Calu3 (cell line): Measurements from ENCODE around the gene DTYMK. TPM values are rescaled to one million over a fixed set of nuclear protein-coding genes. Genes with fewer than 3 reads are reported as not detected.

Experiments
- BruUV-seq: library from RNA; stranded (reverse); fragments of 400-500 nt; replicated peaks from 2 replicates; lab custom pipeline; 2021; lab: Mats Ljungman, UMichigan
- CTCF ChIA-PET: fragments of 300-600 bp; sonication (Branson Sonifier 250); formaldehyde crosslinking; loops from one replicate; lab custom pipeline; 2022; ENCODE audit warnings: antibody characterized with exemption; lab: Charles Lee
- DNase-seq: peaks from one replicate; pipeline ENCODE4 v3.0.0; 2022
- H3K27ac Mint-ChIP-seq: one replicate; pipeline ENCODE4 v1.8.0; 2022; ENCODE audit warnings: mixed read lengths; ENCODE audit not compliant: unreplicated experiment
- H3K27me3 Mint-ChIP-seq: one replicate; pipeline ENCODE4 v1.8.0; 2022; ENCODE audit warnings: mixed read lengths; ENCODE audit not compliant: unreplicated experiment
- H3K36me3 Mint-ChIP-seq: one replicate; pipeline ENCODE4 v1.8.0; 2022; ENCODE audit warnings: mild to moderate bottlenecking, moderate library complexity, mixed read lengths; ENCODE audit not compliant: insufficient read depth, unreplicated experiment
- H3K4me1 Mint-ChIP-seq: one replicate; pipeline ENCODE4 v1.8.0; 2022; ENCODE audit warnings: mild to moderate bottlenecking, low read depth, mixed read lengths; ENCODE audit not compliant: unreplicated experiment
- H3K4me3 Mint-ChIP-seq: one replicate; pipeline ENCODE4 v1.8.0; 2022; ENCODE audit warnings: mild to moderate bottlenecking, low read depth, moderate library complexity, mixed read lengths; ENCODE audit not compliant: unreplicated experiment
- H3K9me3 Mint-ChIP-seq: one replicate; pipeline ENCODE4 v1.8.0; 2022; ENCODE audit warnings: low read depth, mixed read lengths; ENCODE audit not compliant: unreplicated experiment
- intact Hi-C: fragments of 100-400 bp; cut with micrococcal nuclease; formaldehyde crosslinking; loops from one replicate; pipeline ENCODE4 v1.10.0; 2022; ENCODE audit not compliant: unreplicated experiment
- total RNA-seq: library from RNA; stranded (reverse); gene quantifications from 2 replicates; pipeline ENCODE4 v1.2.3, GENCODE V29; 2022
- TF ChIP-seq, protein P1 (sequence below): fragments of 200-600 bp; IDR thresholded peaks from one replicate; pipeline ENCODE4 v1.8.0; 2022; ENCODE audit warnings: antibody characterized with exemption; ENCODE audit not compliant: unreplicated experiment

Gene DTYMK
- total RNA-seq, 1 experiment from 2014 or later = 80.7 TPM

DNA sequence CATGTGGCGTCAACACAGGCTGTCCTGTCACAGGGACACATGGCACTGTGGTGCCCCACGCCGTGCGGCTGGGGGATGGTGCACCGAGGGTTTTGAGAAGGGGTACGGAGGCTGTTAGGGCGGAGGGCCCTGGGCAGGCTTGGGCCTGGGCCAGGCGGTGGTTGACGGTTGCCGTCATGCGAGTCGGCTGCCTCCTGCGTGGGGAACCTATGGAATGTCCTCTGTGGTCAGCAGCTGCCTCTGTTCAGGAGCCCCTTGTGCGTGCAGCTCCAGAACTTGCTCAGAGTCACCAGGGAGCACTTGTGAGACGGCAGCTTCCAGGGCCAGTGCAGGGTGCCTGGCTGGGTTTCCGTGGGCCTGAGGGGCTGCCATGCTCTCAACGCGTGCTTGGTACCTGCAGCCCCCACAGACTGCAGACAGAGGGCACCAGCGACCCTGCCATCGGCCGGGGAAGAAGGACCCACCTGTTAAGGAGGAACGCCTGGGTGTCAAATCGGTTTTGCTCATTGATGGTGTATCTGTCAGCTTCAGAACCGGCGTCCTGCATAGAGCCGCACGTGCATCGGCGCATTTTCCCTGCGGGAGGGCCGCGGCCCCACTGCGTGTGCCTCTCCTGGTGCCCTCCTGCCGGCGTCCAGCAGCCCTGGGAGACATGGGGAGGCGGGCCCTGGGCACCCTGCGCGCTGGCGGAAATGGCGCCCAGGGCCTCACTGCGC is 37.8 kb upstream of the DTYMK start:
- no TSS peak for BruUV-seq
- TF ChIP-seq, protein P1, sequence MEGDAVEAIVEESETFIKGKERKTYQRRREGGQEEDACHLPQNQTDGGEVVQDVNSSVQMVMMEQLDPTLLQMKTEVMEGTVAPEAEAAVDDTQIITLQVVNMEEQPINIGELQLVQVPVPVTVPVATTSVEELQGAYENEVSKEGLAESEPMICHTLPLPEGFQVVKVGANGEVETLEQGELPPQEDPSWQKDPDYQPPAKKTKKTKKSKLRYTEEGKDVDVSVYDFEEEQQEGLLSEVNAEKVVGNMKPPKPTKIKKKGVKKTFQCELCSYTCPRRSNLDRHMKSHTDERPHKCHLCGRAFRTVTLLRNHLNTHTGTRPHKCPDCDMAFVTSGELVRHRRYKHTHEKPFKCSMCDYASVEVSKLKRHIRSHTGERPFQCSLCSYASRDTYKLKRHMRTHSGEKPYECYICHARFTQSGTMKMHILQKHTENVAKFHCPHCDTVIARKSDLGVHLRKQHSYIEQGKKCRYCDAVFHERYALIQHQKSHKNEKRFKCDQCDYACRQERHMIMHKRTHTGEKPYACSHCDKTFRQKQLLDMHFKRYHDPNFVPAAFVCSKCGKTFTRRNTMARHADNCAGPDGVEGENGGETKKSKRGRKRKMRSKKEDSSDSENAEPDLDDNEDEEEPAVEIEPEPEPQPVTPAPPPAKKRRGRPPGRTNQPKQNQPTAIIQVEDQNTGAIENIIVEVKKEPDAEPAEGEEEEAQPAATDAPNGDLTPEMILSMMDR = no peak
- intact Hi-C loops = no loop called here
- CTCF ChIA-PET = no interaction called here
- Mint-ChIP-seq H3K9me3 (peaks cover 3% of the 10 kb centered on the region), H3K27me3 (no peaks in the 10 kb centered on the region), H3K4me3 (no peak overlapping the region), H3K27ac (no peak overlapping the region), H3K4me1 (no peaks in the 10 kb centered on the region), H3K36me3 (peaks cover 54% of the 10 kb centered on the region)
- no peak for DNase-seq

GRCh38 chr2:241722896-241723454 is 36.4 kb upstream of the DTYMK start:
- Mint-ChIP-seq H3K4me1 (no peaks in the 10 kb centered on the region), H3K9me3 (peaks cover 3% of the 10 kb centered on the region), H3K27ac (no peak overlapping the region), H3K4me3 (no peak overlapping the region), H3K36me3 (peaks cover 57% of the 10 kb centered on the region), H3K27me3 (no peaks in the 10 kb centered on the region)
- no peak for DNase-seq
- CTCF ChIA-PET = no interaction called here
- BruUV-seq = no TSS peak
- TF ChIP-seq, protein P1 = no peak
- intact Hi-C loops = no loop called here

DNA sequence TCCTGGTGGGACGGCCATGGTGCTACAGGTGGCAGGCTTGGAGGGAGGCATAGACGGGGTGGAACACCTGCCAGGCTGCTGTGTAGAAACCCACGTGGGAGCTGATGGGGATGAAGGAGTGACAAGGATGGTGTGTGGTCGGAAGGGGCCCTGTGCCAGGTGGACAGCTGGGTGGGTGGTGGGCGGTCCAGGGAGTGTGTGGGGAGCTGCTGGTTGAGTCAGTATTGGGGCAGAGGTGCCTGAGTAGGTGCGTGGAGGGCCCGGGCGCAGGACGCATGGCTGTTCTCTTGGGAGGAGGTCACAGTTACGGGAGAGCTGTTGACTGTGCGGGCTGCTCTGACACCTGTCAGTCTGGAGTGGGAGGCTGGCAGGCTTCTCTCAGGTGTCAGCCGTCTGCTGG is 35.2 kb upstream of the DTYMK start:
- no TSS peak for BruUV-seq
- peaks cover 62% of the 10 kb centered on the region for H3K36me3 Mint-ChIP-seq
- peaks cover 3% of the 10 kb centered on the region for H3K9me3 Mint-ChIP-seq

GRCh38 chr2:241720560-241720959 is 33.9 kb upstream of the DTYMK start:
- TF ChIP-seq, protein P1 = no peak
- no TSS peak for BruUV-seq
- intact Hi-C loops = no loop called here
- Mint-ChIP-seq H3K27ac (no peak overlapping the region), H3K4me3 (no peak overlapping the region), H3K9me3 (peaks cover 3% of the 10 kb centered on the region), H3K27me3 (no peaks in the 10 kb centered on the region), H3K4me1 (no peaks in the 10 kb centered on the region), H3K36me3 (peaks cover 70% of the 10 kb centered on the region)
- DNase-seq = no peak
- CTCF ChIA-PET = no interaction called here

More for the DNA sequence above, 35.2 kb upstream of the DTYMK start:
- no peaks in the 10 kb centered on the region for H3K27me3 Mint-ChIP-seq
- TF ChIP-seq, protein P1 = no peak
- H3K4me3 Mint-ChIP-seq = no peak overlapping the region
- CTCF ChIA-PET = no interaction called here
- no peak for DNase-seq
- H3K27ac Mint-ChIP-seq = no peak overlapping the region
- intact Hi-C loops = no loop called here
- no peaks in the 10 kb centered on the region for H3K4me1 Mint-ChIP-seq
